SK-N-SH treated with all-trans-retinoic acid at 6 μM for 48 hours (cell line): Measurements from ENCODE around the gene LPP.

Experiments
- ARNTL ChIP-seq: fragments of 450-650 bp; formaldehyde crosslinking; IDR thresholded peaks from 2 replicates; pipeline ENCODE4 v1.5.0; 2020; ENCODE audit warnings: low read depth, mild to moderate bottlenecking, moderate library complexity, borderline replicate concordance
- ESRRG ChIP-seq: fragments of 250-450 bp; sonication (Bioruptor Pico); IDR thresholded peaks from 2 replicates; pipeline ENCODE4 v1.6.1; 2021; ENCODE audit warnings: mild to moderate bottlenecking
- GLIS3 ChIP-seq: fragments of 250-450 bp; sonication (Bioruptor Pico); IDR thresholded peaks from 2 replicates; pipeline ENCODE4 v1.5.0; 2020; ENCODE audit warnings: mild to moderate bottlenecking, moderate library complexity
- OSR1 ChIP-seq: fragments of 250-450 bp; sonication (Bioruptor Pico); IDR thresholded peaks from 2 replicates; pipeline ENCODE4 v1.8.0; 2022; ENCODE audit warnings: moderate library complexity, mild to moderate bottlenecking, inconsistent platforms
- RARB ChIP-seq: fragments of 250-450 bp; sonication (Bioruptor Pico); IDR thresholded peaks from 2 replicates; pipeline ENCODE4 v1.8.0; 2021; ENCODE audit warnings: mild to moderate bottlenecking, moderate library complexity
- SNAI2 ChIP-seq: fragments of 250-450 bp; sonication (Bioruptor Pico); IDR thresholded peaks from 2 replicates; pipeline ENCODE4 v1.5.0; 2020; ENCODE audit warnings: mild to moderate bottlenecking, moderate library complexity
- ZC3H10 ChIP-seq: fragments of 250-450 bp; sonication (Bioruptor Pico); IDR thresholded peaks from 2 replicates; pipeline ENCODE4 v1.5.1; 2021; ENCODE audit warnings: mild to moderate bottlenecking, moderate library complexity
- ZFP3 ChIP-seq: fragments of 250-450 bp; sonication (Bioruptor Pico); IDR thresholded peaks from 2 replicates; pipeline ENCODE4 v1.5.0; 2020; ENCODE audit warnings: mild to moderate bottlenecking, moderate library complexity
- ZFP30 ChIP-seq: fragments of 450-650 bp; formaldehyde crosslinking; IDR thresholded peaks from 2 replicates; pipeline ENCODE4 v1.5.0; 2022; ENCODE audit warnings: mild to moderate bottlenecking, moderate library complexity
- ZNF565 ChIP-seq: fragments of 450-650 bp; formaldehyde crosslinking; conservative IDR thresholded peaks from 2 replicates; pipeline ENCODE4 v1.5.0; 2020; ENCODE audit warnings: low read depth, mild to moderate bottlenecking, moderate library complexity
- ZNF70 ChIP-seq: fragments of 450-650 bp; formaldehyde crosslinking; IDR thresholded peaks from 2 replicates; pipeline ENCODE4 v1.5.0; 2020; ENCODE audit warnings: mild to moderate bottlenecking, moderate library complexity
- TF ChIP-seq, protein P1 (sequence below): fragments of 250-450 bp; sonication (Bioruptor Pico); IDR thresholded peaks from 2 replicates; pipeline ENCODE4 v1.5.1; 2021; ENCODE audit warnings: mild to moderate bottlenecking, moderate library complexity
- TF ChIP-seq, protein P2 (sequence below): fragments of 250-450 bp; sonication (Bioruptor Pico); IDR thresholded peaks from 2 replicates; pipeline ENCODE4 v1.5.1; 2020; ENCODE audit warnings: low read depth, mild to moderate bottlenecking, moderate library complexity
- TF ChIP-seq, protein P3 (sequence below): fragments of 250-450 bp; sonication (Bioruptor Pico); IDR thresholded peaks from 2 replicates; pipeline ENCODE4 v1.8.0; 2020; ENCODE audit warnings: mild to moderate bottlenecking, moderate library complexity, borderline replicate concordance

DNA sequence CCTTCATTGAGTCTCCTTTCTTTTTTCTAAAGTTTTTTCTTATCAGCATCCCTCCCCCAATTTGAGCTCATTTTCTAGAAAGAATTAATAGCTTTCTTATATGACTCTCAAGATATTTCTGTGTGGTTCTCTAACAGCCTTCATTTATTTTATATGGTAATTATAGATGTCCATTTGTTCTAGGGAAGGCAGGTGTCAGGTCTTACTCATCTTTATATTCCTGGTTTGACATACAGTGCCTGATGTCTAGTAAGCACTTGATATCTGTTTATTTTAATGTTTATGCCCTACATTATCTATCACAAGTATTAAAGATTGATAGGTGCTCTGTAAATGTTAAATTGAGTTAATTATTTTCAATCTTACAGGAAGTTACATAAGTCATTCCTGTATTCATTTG, 591.1 kb downstream of the LPP start:
- TF ChIP-seq ARNTL (no peak), RARB (CRISPR knock-in tag) (no peak), ZFP3 (CRISPR knock-in tag) (no peak), GLIS3 (CRISPR knock-in tag) (no peak), ZNF565 (CRISPR knock-in tag) (no peak), SNAI2 (CRISPR knock-in tag) (no peak), OSR1 (CRISPR knock-in tag) (no peak), ESRRG (CRISPR knock-in tag) (no peak), ZFP30 (no peak), ZNF70 (CRISPR knock-in tag) (no peak), ZC3H10 (CRISPR knock-in tag) (no peak)
- TF ChIP-seq, protein P1, sequence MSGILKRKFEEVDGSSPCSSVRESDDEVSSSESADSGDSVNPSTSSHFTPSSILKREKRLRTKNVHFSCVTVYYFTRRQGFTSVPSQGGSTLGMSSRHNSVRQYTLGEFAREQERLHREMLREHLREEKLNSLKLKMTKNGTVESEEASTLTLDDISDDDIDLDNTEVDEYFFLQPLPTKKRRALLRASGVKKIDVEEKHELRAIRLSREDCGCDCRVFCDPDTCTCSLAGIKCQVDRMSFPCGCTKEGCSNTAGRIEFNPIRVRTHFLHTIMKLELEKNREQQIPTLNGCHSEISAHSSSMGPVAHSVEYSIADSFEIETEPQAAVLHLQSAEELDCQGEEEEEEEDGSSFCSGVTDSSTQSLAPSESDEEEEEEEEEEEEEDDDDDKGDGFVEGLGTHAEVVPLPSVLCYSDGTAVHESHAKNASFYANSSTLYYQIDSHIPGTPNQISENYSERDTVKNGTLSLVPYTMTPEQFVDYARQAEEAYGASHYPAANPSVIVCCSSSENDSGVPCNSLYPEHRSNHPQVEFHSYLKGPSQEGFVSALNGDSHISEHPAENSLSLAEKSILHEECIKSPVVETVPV (CRISPR knock-in tag) = no peak
- TF ChIP-seq, protein P2, sequence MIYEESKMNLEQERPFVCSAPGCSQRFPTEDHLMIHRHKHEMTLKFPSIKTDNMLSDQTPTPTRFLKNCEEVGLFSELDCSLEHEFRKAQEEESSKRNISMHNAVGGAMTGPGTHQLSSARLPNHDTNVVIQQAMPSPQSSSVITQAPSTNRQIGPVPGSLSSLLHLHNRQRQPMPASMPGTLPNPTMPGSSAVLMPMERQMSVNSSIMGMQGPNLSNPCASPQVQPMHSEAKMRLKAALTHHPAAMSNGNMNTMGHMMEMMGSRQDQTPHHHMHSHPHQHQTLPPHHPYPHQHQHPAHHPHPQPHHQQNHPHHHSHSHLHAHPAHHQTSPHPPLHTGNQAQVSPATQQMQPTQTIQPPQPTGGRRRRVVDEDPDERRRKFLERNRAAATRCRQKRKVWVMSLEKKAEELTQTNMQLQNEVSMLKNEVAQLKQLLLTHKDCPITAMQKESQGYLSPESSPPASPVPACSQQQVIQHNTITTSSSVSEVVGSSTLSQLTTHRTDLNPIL (CRISPR knock-in tag) = no peak
- TF ChIP-seq, protein P3, sequence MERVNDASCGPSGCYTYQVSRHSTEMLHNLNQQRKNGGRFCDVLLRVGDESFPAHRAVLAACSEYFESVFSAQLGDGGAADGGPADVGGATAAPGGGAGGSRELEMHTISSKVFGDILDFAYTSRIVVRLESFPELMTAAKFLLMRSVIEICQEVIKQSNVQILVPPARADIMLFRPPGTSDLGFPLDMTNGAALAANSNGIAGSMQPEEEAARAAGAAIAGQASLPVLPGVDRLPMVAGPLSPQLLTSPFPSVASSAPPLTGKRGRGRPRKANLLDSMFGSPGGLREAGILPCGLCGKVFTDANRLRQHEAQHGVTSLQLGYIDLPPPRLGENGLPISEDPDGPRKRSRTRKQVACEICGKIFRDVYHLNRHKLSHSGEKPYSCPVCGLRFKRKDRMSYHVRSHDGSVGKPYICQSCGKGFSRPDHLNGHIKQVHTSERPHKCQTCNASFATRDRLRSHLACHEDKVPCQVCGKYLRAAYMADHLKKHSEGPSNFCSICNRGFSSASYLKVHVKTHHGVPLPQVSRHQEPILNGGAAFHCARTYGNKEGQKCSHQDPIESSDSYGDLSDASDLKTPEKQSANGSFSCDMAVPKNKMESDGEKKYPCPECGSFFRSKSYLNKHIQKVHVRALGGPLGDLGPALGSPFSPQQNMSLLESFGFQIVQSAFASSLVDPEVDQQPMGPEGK (CRISPR knock-in tag) = no peak
